HG02571 (cell line): Measurements from ENCODE around the gene XAF1.
"Not testable (repeated sequence)": the region's sequence is repeated elsewhere in the genome, so short reads cannot be mapped to it uniquely, and the experiment has no call there.

Experiments
- ATAC-seq: cut with Tn5 transposase; IDR thresholded peaks from one replicate; pipeline ENCODE4 v1.9.1; 2021; ENCODE audit warnings: mild to moderate bottlenecking, moderate library complexity; ENCODE audit not compliant: unreplicated experiment

The XAF1 gene

DNA sequence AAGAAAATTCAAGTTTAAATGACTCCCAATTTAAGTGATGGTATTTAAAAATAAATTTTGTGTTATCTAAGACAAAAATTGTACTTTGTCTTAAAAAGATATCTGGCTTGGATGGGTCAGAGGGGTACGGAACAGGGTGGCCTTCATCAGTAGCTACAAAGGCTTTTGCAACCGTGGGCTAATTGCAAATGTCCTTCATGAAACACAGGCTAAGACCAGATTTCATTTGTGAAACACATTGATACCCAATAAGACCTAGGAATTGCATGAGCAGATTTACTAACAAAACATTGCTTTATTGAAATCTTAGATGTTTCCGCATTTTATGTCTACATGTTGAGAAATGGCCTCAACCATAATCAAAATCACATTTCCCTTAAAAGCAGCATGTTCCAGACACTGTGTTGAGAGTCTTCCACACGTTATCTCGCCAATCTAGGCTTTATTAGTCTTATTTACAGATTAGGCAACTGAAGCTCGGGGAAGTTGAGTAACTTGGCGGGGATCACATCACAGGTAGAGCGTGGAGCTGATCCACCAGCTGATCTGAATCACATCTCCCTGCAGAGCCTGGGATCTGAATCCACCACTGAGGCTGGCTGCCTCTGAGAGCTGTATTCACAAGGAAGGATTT, 42.0 kb downstream of the XAF1 start:
- ATAC-seq: no peak

DNA sequence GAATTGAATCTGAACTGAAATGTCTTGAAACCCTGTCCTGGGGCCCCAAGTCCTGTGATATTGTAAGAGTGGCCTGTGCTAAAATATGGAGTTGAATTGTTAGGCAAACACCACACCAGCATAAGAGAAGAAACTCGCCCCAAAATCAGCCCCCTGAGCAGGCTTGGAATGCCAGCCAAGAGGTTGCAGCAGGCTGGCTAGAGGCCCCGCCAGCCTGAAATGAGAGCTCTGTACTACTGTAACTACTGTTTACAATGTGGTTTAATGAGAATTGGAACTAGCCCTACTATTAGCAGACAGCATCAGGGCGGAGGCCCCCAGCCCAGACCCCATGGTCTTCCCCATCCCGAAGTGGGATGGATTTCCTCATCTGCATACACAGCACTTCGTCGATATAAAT, 43.9 kb downstream of the XAF1 start:
- ATAC-seq: no peak

DNA sequence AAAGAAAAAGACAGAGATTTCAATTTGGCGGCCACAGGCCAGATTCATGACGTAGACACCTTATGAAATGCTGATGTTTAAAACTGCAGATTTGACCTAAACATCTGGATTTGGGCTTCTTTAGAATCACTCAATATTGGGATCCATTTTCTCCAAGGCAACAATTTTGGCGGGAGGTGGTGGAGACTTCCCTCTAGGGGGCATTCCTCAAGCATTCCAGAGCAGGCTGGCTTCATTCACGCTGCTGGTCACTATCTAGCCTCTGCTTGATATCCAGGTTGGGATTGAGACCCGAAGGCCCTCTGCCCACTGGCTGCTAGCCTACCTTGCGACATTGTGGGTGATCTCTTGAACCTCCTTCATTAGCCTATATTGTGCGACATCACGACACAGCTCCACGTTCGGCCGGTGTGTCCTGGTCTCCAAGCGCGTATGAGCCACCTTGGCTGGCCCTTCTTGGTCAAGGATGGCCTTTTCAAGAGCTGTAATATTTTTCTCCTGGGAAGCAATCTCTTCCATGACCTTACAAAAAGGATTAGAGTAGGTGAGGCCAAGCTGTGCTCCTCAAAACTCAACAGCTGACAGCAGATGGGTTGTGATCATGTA, 44.7 kb downstream of the XAF1 start:
- no peak for ATAC-seq

DNA sequence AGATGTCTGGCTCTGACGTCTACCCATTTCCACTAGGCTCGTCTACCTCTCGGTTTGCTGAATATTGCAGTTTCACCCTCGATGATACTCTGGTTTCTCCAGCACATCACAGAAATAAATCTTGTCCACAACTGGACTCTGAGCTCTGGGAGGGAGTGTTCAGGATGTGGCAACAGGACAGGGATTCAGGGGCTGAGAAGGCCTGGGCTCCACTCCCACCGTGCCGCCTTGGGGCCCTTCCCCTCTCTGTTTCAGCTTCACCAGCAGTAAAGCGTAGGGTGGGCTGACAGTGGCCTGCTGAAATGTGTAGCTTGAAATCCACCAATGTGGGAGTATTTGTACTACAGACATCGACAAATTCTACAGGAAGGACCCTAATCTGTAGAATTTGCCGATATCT, 55.7 kb downstream of the XAF1 start:
- ATAC-seq: no peak

DNA sequence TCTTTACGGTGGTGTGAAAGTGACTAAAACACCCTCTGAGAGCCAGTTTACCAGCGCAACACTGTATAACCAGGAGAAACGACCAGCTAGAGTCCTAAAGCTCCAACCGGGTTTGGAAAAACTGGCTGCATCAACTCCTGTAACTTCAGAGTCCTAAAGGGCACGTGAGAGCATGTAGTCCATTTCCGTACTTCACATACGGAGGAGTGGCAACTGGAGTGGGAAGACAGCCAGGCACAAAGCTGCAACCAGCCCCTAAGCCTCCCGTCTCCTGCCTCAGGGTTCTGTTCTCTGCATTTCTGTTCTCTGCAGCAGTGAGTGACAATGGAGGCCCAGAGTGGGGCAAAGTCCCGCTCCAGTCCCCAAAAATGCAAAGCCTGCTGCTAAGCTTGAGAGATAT, 56.4 kb downstream of the XAF1 start:
- no peak for ATAC-seq

DNA sequence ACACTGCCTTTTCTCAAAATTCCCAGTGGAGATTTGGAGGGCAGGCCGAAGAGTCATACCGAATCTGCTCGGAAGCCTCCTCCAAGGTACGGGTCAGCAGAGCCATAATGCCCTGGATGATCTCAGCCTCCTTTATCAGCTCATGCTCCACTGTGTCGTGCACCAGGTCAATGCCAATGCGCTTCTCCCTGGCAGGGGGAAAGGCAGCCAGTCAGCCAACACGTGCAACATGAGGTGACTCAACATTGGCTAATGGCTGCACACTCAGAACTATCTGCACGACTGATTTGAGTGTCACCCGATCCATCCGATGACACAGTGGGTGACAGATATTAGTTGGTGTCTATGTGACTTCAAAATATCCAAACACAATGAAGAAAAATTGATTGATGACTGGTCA, 59.9 kb downstream of the XAF1 start:
- no peak for ATAC-seq

DNA sequence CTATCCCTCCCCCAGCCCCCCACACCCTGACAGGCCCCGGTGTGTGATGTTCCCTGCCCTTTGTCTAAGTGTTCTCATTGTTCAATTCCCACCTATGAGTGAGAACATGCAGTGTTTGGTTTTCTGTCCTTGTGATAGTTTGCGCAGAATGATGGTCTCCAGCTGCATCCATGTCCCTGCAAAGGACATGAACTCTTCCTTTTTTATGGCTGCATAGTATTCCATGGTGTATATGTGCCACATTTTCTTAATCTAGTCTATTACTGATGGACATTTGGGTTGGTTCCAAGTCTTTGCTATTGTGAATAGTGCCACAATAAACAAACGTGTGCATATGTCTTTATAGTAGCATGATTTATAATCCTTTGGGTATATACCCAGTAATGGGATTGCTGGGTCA, 60.5 kb downstream of the XAF1 start:
- not testable (repeated sequence) for ATAC-seq

DNA sequence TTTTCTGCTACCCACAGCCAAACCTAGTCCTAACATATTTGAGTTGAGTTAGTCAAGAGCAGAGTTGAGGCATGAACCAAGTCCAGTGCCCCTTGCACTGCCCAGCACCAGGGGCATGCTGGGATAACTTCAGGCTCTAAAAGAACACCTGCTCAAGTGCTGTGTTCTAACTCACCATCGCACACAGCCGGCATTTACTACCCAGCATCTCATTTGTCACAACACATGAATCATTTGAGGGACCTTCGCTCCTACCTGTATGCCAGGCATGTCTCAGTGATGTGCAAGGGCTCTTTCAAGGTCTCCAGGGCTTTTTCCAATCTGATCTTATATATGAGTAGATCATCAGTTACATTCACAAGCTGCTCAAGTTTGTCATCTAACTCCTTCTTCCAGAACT, 63.1 kb downstream of the XAF1 start:
- no peak for ATAC-seq

DNA sequence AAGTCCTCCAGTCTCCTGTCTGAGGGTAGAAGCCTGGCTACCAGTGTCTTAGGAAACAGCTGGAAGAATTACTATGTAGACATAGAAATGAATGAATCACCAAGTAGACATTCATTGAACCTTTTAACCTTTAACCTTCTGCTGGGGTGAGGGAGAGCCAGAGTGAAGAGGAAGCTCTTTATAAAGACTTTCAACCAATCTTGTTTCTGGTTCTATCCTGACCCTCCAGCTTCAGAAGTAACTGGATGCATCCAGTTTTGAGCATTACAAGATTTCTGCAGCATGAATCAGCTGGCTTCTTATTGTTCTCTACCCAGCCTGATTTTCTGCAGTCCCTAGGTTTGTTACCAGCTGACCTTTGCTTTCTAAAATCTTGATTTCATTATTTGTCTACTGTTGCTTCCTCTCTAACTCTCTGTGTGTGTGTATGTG, 67.2 kb downstream of the XAF1 start:
- no peak for ATAC-seq
